ENCODE results near the gene SCO2. TPM values are rescaled to one million over a fixed set of nuclear protein-coding genes. Genes with fewer than 3 reads are reported as not detected.

SCO2 gene
- total and polyA plus RNA-seq, 9 of the 15 experiments (the other 6 are each of a cell fraction or from before 2014, with no cell fraction given) = 0.34 to 4.0 (median 1.1) TPM; not detected in 3

- Histone ChIP-seq H3K27me3 (ENCODE audit: control insufficient read depth in 2 of 2, insufficient read depth in 2 of 2, low read length in 2 of 2) (no peaks in the 10 kb centered on the region), H3K79me2 (ENCODE audit: control insufficient read depth, insufficient read depth, low read length) (no peaks in the 10 kb centered on the region), H3K9me1 (ENCODE audit: control insufficient read depth, insufficient read depth, low read length) (no peaks in the 10 kb centered on the region), H3K4me1 (replicated peaks in 1 of 2; ENCODE audit: control insufficient read depth in 2 of 2, insufficient read depth in 2 of 2, low read length in 2 of 2) (peaks cover 0 to 22% of the 10 kb centered on the region in 2 experiments; a peak in 3 of 5 replicates), H3K9ac (ENCODE audit: insufficient read depth in 1 of 2, low read depth in 2 of 2, low read length in 2 of 2) (no peak overlapping the region), H3K27ac (ENCODE audit: extremely low read depth, low read depth, low read length) (no peak overlapping the region), H2AFZ (ENCODE audit: low read depth, low read length) (no peak overlapping the region), H4K20me1 (replicated peaks; ENCODE audit: control insufficient read depth, insufficient read depth, low read length) (no peaks in the 10 kb centered on the region), H3K9me3 (replicated peaks; ENCODE audit: control insufficient read depth, insufficient read depth, low read depth, low read length) (no peaks in the 10 kb centered on the region), H3K36me3 (ENCODE audit: control insufficient read depth, insufficient read depth, low read length) (no peaks in the 10 kb centered on the region), H3K4me3 (no peak overlapping the region), H3K4me2 (ENCODE audit: insufficient read depth, low read length) (no peak overlapping the region)
- POLR2A ChIA-PET = interaction anchor here (0.6 to 1.1 kb wide), 3 partner anchors 10 to 83 kb away, joined by 3 read pairs; partner anchors contain the start of gene ADM2
- CTCF ChIA-PET (ENCODE audit: low intra/inter-chr PET ratio) = no interaction called here
- intact Hi-C loops (cut with micrococcal nuclease) = loop anchor here (5.0 kb wide), 1 partner anchor 37 kb away; the partner anchor contains the start of gene SCO2
- WGBS (ENCODE audit: insufficient coverage, low coverage, missing lambda C conversion rate) = 82% methylated on average over 8 of the region's 11 CpGs
- DNase-seq (ENCODE audit: extremely low read depth in 1 of 4, low spot score in 3 of 4) (no peak), ATAC-seq (no peak), FAIRE-seq (no peak)
- in situ Hi-C loops (cut with MboI) = no loop called here
- BruUV-seq (replicated peaks) = no TSS peak
- no peak for TF ChIP-seq ZNF384 (IDR thresholded peaks at IDR 0.05; ENCODE audit: low read depth, low read length)
- TF ChIP-seq KDM4B (IDR thresholded peaks at IDR 0.05; ENCODE audit: borderline replicate concordance in 2 of 2, low read depth in 1 of 2) = no peak
- TF ChIP-seq ATF1 (CRISPR knock-in tag; IDR thresholded peaks at IDR 0.05) = no peak
- TF ChIP-seq ATF1 (tag; IDR thresholded peaks at IDR 0.05) = no peak
- TF ChIP-seq CCNT2 (IDR thresholded peaks at IDR 0.05; ENCODE audit: borderline replicate concordance, extremely low read depth, insufficient read length, low read depth, low read length) = no peak
- TF ChIP-seq ZSCAN32 (CRISPR knock-in tag; IDR thresholded peaks at IDR 0.05) = no peak
- TF ChIP-seq IRF9 (tag; IDR thresholded peaks at IDR 0.05) = no peak
- TF ChIP-seq GATAD2A (IDR thresholded peaks at IDR 0.05) = no peak
- no peak for TF ChIP-seq ZNF347 (CRISPR knock-in tag; IDR thresholded peaks at IDR 0.05; ENCODE audit: low read depth)
- TF ChIP-seq ZNF217 (CRISPR knock-in tag; IDR thresholded peaks at IDR 0.05) = no peak
- no peak for TF ChIP-seq FOXA3 (CRISPR knock-in tag; conservative IDR thresholded peaks at IDR 0.05 in 1 of 2, IDR thresholded peaks at IDR 0.05 in 1 of 2)
- TF ChIP-seq HCFC1 (IDR thresholded peaks at IDR 0.05; ENCODE audit: low read depth, low read length) = no peak
- no peak for TF ChIP-seq PML (IDR thresholded peaks at IDR 0.05; ENCODE audit: low read length)
- TF ChIP-seq RBM15 (IDR thresholded peaks at IDR 0.05; ENCODE audit: insufficient read depth, low read length) = no peak
- TF ChIP-seq ZNF551 (CRISPR knock-in tag; IDR thresholded peaks at IDR 0.05) = no peak
- TF ChIP-seq PRDM10 (IDR thresholded peaks at IDR 0.05; ENCODE audit: partially characterized antibody) = no peak
- TF ChIP-seq ZNF282 (CRISPR knock-in tag; IDR thresholded peaks at IDR 0.05) = no peak
- no peak for TF ChIP-seq MECOM (CRISPR knock-in tag; IDR thresholded peaks at IDR 0.05)
- TF ChIP-seq RHOXF2B (CRISPR knock-in tag; conservative IDR thresholded peaks at IDR 0.05) = no peak
Measured at GRCh38 chr22:50564289-50564688, 38.9 kb upstream of the SCO2 start.
